ENCODE data around the gene RTCB.
A peak's percentile ranks its signal among the peaks of the same experiment; 100 is the strongest.
"Not testable (repeated sequence)": the region's sequence is repeated elsewhere in the genome, so short reads cannot be mapped to it uniquely, and the experiment has no call there.

RTCB gene

DNA sequence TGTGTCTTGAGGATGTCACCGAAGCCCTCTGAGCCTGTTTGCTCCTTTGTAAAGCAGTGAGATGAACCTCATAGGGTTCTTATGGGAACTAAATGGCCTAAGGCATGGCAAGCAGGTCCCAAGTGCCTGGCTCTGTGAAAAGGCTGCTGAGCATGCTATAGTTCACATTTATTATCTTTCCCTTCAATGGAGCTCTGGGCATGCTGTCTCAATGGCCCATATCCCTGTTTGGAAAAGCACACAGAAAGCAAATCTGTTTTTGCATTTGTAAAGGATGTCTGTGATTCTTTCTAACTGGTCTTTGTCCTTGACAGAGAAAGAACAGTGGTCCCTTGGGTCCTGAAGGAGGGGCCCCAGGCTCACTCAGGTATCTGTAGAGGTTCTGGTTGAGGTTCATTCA lies 26.4 kb downstream of the RTCB start:
- DNase-seq: no peak

DNA sequence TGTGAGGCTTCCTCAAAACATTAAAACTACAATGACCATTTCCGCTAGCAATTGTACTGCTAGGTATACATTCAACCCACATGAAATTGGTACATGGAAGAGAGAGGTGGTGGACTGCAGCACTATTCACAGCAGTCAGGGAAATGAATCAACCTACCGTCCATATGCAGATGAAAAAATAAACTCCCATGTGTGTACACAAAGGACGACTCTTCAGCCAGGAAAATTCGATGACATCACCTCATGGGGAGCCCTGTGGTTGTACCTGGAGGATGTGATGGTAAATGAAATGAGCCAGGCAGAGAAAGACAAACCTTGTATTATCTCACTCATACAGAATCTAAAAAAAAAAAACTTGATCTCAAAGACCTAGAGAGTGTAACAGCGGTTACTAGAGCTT lies 31.1 kb downstream of the RTCB start:
- DNase-seq: no peak

DNA sequence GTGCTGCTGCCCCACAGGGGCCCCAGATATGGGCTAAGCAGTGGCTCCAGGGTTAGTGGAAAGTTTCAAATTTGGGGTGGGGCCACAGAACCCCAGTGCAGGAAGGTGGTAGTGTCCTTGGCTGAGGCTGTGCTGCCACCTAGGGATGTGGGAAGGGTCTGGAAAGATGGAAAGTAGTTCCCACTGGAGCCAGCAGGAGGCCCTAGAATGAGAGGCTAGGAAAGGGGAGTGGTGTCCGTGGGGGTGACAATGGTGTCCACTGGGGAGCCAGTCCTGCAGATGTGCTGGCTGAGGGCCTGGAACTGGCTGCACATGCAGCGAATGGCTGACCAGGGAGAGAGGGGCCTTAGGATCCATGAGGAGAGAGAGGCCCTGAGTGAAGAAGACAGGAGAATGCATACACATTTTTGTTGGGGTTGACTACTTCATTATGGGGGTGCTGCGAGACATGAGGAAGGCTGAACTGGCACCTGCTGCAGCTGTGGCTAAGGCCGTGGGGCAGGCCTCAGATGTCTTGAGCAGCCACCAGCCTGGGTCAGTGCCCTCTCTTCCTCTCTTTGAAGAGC lies 33.3 kb downstream of the RTCB start:
- DNase-seq: peak; percentile 12

DNA sequence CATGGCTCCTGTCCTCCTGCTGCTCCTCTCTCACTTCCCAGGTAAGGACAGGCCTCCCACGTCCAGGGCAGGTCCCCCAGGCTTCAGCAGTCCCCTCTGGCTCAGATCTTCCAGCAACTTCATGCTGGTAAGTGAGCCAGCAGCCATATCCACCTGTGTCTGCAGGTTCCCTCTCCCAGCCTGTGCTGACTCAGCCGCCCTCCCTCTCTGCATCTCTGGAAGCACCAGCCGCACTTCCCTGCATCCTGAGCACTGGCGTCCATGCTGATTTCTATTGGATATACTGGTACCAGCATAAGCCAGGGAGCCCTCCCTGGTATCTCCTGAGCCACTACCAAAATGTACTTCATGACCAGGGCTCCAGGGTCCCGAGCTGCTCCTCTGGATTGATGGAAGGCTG lies 35.4 kb downstream of the RTCB start:
- DNase-seq: no peak

GRCh38 chr22:32375678-32376450 lies 36.2 kb downstream of the RTCB start:
- DNase-seq: no peak

- no peak for DNase-seq
These were observed 47.8 kb downstream of the RTCB start for GRCh38 chr22:32364210-32364609.

- DNase-seq: no peak
These were observed 50.8 kb downstream of the RTCB start for GRCh38 chr22:32361257-32361656.

DNA sequence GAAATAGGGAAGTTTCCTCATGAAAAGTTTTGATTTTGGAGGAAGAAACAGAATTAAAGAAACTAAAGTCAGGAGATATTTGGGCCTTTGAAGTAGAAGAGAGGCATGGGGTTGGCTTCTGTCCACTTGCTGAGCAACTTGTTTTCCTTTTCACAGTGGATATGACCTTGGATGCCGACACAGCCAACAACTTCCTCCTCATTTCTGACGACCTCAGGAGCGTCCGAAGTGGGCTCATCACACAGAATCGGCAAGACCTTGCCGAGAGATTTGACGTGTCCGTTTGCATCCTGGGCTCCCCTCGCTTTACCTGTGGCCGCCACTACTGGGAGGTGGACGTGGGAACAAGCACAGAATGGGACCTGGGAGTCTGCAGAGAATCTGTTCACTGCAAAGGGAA lies 52.0 kb downstream of the RTCB start:
- not testable (repeated sequence) for DNase-seq

- not testable (repeated sequence) for DNase-seq
These were observed 54.5 kb downstream of the RTCB start, which contains the start of gene RFPL3 for GRCh38 chr22:32357567-32357966. RFPL3 (plus strand) TSS chr22:32357867; CDS start chr22:32358072, 205 bp downstream.

- peak; percentile 8 for DNase-seq
These were observed 56.3 kb downstream of the RTCB start for GRCh38 chr22:32355760-32356159.

DNA sequence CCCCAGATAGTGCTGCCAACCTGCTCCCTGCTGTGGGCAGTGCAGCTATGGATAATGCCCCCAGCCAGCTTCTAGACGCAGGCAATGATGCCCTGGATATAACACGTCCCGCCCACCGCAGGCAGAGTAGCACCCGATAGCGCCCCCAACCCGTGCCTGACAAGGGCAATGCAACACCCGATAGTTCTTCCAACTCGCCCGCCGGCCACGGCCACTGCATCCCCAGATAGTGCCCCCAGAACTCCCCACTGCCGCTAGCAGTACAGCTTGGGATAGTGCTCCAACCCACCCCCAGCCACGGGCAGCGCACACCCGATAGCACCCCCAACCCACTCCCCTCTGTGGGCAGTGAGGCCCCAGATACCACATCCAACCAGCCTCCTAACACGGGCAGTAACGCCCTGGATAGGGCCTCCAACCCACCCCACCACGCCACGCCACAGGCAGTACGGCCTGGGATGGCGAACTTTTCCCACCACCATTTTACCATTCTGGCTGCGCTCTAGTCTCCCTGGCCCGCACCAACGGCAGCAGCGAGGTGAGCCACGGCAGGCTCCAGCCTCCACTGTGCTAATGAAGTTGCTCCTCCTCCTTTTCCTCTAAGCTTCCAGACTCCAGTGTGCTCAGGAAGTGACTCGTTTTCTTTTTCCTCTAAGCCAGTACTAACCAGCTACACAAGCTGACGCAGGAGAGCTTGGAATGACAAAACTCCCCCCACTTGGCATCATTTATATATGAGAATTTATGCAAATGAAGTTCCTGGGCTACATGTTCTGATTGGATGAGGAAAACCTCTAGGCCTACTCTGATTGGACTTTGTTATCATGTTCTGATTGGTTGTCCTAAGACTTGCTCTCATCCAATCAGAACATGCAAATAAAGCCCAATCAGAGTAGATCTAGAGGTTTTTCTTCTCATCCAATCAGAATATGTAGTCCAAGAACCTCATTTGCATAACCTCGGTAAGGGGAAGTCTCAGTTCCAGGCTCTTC lies 57.4 kb downstream of the RTCB start:
- no peak for DNase-seq

GRCh38 chr22:32353840-32354239 lies 58.2 kb downstream of the RTCB start:
- no peak for DNase-seq

DNA sequence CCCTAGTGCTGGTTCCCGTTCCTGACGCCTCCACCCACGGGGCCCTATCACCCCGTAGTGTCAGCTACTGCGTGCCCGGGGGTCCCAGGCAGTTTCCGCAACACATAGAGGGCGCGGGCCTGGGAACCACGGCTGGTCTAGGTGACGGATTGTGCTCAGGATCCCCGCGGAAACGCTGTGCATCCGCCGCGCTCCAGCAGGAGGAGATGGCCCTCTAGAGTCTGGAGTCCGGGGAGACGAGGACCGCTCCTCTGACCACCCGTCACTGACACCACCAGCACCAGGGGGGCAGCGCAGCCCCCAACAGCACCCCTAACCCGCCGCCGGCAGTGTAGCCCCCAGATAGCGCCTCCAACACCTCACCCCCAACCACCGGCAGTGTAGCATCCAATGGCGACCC lies 58.8 kb downstream of the RTCB start:
- DNase-seq: no peak

DNA sequence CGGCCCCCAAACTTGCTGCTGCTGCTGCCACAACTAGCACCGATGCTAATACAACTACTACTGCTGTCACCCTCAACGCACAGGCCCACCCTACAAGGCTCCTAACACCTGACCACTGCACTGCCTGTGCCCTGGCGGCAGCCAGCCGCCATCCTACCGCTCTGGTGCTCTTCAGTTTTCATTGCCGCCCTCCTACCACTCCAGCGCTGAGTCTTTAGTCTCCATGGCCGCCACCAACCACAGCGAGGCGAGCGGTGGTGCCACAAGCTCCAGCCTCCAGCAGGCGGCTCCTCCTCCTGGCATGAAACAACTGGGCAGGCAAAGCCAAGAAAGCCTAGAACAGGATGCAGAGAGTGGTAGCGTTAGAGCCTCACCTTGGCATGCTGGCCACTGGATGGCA lies 59.4 kb downstream of the RTCB start:
- no peak for DNase-seq

- DNase-seq: not testable (repeated sequence)
These were observed 60.2 kb downstream of the RTCB start for GRCh38 chr22:32351875-32352274.

DNA sequence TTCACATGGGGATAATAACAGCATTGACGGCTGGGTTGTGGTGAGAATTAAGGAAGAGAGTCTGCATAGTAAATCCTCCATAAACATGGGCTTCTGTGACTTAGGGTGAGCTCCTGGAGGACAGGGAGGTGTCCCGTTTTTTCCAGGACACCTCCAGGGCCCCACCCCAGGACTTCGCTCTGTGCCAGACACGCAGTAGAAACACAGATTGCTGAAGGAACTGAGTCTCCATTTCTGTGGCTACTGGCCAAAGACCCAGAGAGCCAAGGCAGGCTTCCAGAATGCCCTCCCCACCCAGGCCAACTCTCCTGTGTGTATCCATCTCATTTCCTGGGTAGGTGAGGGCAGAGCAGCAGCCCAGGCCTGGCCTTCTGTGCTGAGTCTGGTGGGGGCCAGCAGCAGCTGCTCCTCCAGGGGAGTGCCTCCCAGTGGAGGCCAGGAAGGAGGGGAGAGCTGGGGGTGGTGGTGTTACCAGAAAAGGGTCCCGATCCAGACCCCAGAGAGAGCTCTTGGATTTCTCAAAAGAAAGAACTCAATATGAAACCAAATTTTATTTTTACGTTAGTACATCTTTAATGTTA lies 63.9 kb downstream of the RTCB start:
- DNase-seq: no peak

DNA sequence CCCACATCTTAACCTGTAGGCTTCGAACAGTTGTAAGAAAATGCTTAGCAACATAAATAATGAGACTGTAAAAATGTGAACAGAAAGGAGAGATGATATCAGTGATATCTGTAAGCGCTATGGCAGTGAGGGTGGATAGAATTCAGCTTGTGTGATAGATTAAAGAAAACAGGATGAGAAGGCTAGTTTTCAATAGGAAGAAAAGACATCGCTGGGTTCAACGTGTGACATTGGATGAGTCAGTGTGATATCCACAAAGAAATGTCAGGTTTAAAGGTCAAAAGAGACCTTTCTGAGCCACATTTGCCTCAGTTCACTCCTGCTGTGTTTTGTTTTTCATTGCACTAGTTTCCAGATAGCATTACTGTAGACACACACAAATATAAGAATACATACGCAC lies 68.1 kb downstream of the RTCB start:
- no peak for DNase-seq

DNA sequence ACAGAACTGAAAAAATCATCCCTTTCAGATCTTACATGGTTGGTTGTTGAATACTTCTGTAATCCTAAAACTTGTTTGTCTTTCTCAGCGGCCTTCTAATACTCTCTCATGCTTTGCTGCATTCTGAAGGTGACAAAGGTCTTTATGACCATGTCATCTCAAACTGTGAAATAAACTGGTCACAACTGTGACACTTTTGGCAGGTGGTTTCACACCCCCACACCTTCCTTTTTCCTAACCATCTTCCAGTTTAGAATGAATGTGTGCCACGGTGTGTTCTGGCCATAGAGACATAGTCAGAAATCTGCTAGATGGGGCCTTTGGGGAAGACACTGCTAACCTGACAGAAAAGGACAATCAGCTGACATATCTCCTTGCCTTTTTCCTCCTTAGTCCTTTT lies 69.1 kb downstream of the RTCB start:
- no peak for DNase-seq

GRCh38 chr22:32341122-32341740 lies 70.8 kb downstream of the RTCB start:
- DNase-seq: no peak

DNA sequence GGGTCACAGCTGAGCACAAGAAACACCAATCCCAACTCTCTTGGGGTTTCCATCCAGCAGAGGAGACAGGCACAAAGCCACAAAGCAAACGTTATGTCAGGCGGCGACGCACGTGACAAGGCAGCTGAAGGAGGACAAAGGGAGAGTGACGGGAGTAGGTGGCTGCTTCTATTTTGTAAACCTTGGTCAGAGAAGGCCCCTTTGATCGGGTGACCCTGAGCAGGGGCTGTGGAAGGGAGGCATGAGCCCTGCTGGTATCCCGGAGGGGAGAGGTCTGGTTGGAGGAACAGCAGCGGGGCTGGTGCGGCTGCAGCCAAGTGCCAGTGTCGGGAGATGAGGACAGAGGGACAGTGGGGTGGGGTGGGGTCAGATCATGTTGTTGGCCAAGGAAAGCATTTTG lies 71.6 kb downstream of the RTCB start:
- no peak for DNase-seq

- no peak for DNase-seq
These were observed 72.6 kb downstream of the RTCB start for GRCh38 chr22:32339190-32340012.

GRCh38 chr22:32338757-32339156 lies 73.3 kb downstream of the RTCB start:
- no peak for DNase-seq

All from NCI-H1436 (cell line).